ENCODE results near the gene RAB11FIP4. TPM values are rescaled to one million over a fixed set of nuclear protein-coding genes. Genes with fewer than 3 reads are reported as not detected.

The RAB11FIP4 gene
- total RNA-seq, 1 donor from 2014 or later: 21.2 TPM

DNA sequence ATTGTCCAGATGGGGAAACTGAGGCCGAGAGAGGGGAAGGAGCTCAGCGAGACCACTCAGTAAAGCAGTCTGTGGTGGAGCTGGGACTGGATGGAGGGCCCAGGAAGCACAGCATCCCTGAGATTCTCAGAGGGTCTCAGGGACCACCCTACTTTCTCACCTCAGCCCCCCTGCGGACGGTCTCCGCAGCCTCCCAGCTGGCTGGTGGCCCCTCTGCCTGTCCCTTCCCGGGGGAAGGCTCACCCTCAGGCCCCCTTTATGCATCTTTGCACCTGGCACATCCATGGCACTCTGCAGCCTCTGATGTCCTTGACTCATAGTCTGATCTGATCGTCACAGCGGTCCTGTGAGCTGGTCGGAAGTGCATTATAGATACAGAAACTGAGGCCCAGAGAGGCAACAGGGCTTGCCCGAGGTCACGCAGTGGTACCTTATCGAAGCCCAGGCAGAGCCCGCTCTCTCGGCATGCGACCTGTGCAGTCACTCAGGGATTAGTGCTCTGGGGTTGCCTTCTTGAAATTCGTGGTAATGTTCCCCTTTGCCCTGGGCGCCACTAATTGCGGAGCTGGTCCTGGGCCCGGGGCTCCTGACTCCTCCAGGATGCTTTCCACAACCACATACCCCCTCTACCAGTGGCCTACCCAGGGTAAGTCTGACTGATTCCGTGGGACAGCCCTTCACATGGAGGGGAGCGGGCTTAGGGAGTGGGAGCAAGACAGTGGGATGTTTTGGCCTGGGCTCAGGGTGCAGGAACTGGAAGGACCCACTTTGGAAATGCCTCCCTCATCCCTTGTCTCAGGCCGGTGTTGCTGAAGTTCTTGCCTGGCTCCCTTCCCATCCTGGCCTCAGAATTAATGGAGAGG lies 24.4 kb downstream of the RAB11FIP4 start:
- TF ChIP-seq, protein P1, sequence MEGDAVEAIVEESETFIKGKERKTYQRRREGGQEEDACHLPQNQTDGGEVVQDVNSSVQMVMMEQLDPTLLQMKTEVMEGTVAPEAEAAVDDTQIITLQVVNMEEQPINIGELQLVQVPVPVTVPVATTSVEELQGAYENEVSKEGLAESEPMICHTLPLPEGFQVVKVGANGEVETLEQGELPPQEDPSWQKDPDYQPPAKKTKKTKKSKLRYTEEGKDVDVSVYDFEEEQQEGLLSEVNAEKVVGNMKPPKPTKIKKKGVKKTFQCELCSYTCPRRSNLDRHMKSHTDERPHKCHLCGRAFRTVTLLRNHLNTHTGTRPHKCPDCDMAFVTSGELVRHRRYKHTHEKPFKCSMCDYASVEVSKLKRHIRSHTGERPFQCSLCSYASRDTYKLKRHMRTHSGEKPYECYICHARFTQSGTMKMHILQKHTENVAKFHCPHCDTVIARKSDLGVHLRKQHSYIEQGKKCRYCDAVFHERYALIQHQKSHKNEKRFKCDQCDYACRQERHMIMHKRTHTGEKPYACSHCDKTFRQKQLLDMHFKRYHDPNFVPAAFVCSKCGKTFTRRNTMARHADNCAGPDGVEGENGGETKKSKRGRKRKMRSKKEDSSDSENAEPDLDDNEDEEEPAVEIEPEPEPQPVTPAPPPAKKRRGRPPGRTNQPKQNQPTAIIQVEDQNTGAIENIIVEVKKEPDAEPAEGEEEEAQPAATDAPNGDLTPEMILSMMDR (IDR thresholded peaks at IDR 0.05; ENCODE audit: unreplicated experiment): no peak
- H3K27me3 Mint-ChIP-seq (ENCODE audit: low read depth): peaks cover 18% of the 10 kb centered on the region
- no peaks in the 10 kb centered on the region for H3K36me3 Mint-ChIP-seq
- no peak overlapping the region for H3K27ac Mint-ChIP-seq
- DNase-seq (ENCODE audit: low spot score in 2 of 2, unreplicated experiment in 2 of 2): no peak
- no peaks in the 10 kb centered on the region for H3K4me1 Mint-ChIP-seq
- no peaks in the 10 kb centered on the region for H3K9me3 Mint-ChIP-seq
- H3K4me3 Mint-ChIP-seq: no peak overlapping the region

DNA sequence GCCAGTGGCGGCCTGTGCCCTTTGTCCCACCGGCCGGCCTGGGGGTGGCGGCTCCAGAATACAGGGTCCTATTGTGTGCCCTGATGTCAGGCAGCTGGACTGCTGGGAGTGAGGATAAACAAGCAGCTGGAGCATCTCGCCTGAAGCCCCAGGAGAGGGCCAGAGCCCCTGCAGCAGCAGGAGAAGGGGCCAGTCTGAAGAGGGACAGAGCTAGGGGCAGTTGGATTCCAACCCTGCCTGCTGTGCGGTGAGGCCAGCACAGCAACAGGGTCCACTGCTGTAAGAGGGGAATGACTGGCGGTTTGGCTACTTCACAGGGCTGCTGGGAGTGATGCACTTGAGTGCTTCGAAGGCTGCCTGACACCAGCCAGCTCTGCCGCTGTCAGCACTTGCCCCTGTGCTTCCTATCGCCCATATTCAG lies 25.0 kb downstream of the RAB11FIP4 start:
- Mint-ChIP-seq H3K36me3 (no peaks in the 10 kb centered on the region), H3K27ac (no peak overlapping the region), H3K4me3 (no peak overlapping the region), H3K4me1 (no peaks in the 10 kb centered on the region), H3K27me3 (ENCODE audit: low read depth) (peaks cover 18% of the 10 kb centered on the region), H3K9me3 (no peaks in the 10 kb centered on the region)
- TF ChIP-seq, protein P1 (IDR thresholded peaks at IDR 0.05; ENCODE audit: unreplicated experiment): no peak
- DNase-seq (ENCODE audit: low spot score in 2 of 2, unreplicated experiment in 2 of 2): no peak

DNA sequence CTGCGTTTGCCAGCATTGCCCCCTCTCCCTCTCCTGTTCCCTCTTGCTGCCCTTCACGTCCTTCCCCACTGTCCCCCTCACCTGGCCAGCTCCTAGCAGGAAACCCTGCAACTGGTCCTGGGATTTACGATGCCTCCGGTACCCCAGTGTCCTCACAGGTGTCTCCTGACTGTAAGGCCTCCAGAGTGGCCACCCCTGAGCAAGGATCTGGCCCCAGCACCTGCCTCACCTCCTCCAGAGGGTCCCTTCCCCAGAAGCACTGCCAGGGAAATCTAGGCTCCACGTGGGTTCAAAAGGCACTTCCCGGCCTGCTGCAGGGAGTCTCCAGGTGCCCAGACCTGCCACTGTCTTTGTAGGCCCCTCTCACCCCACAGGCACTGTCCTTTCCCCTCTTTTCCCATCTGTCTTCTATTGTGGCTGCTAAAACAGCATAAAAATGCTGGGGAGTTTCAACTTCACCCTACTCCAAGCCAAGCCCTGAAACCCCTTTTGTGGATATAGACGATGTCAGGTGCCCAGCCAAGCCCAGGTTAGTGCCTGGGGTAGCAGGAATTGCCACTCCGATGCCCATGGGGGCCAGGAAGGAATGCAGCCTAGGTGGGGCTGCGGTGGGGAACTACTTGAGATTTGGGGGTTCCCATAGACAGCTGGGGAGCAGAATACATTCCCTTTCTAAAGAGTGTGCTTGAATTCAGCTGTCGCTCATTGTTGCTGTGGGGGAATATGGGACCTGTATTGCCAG lies 25.7 kb downstream of the RAB11FIP4 start:
- TF ChIP-seq, protein P1 (IDR thresholded peaks at IDR 0.05; ENCODE audit: unreplicated experiment): no peak
- H3K27me3 Mint-ChIP-seq (ENCODE audit: low read depth): peaks cover 18% of the 10 kb centered on the region
- DNase-seq (ENCODE audit: low spot score in 2 of 2, unreplicated experiment in 2 of 2): no peak
- no peaks in the 10 kb centered on the region for H3K4me1 Mint-ChIP-seq
- peaks cover 1% of the 10 kb centered on the region for H3K9me3 Mint-ChIP-seq
- no peak overlapping the region for H3K27ac Mint-ChIP-seq
- no peak overlapping the region for H3K4me3 Mint-ChIP-seq
- no peaks in the 10 kb centered on the region for H3K36me3 Mint-ChIP-seq

DNA sequence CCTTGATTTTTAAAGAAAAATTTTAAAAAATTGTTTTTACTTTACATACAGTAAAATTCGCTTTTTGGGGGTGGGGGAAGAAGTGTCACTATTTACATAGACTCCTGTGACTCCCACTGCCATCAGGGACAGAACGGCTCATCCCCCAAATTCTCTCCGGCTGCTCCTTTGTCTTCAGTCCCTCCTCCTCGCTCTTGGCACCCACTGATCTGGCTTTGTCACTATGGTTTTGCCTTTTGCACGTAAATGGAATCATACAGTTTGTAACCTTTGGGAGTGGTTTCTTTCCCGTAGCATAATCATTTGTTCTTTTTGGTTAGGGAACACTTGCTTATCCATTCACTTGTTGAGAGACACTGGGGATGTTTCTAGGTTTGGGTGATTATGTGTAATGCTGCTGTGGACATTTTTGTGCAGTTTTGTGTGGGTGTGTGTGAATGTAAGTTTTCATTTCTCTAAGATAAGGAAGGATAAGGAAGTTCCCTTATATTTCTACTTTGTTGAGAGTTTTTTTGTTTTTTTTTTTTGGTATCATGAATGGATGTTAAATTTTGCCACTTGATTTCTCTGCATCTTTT lies 27.4 kb downstream of the RAB11FIP4 start:
- H3K9me3 Mint-ChIP-seq: peaks cover 4% of the 10 kb centered on the region
- no peak overlapping the region for H3K27ac Mint-ChIP-seq
- H3K4me1 Mint-ChIP-seq: no peaks in the 10 kb centered on the region
- peaks cover 2% of the 10 kb centered on the region for H3K36me3 Mint-ChIP-seq
- no peak overlapping the region for H3K4me3 Mint-ChIP-seq
- DNase-seq (ENCODE audit: low spot score in 2 of 2, unreplicated experiment in 2 of 2): no peak
- peaks cover 13% of the 10 kb centered on the region for H3K27me3 Mint-ChIP-seq (ENCODE audit: low read depth)
- TF ChIP-seq, protein P1 (IDR thresholded peaks at IDR 0.05; ENCODE audit: unreplicated experiment): no peak

DNA sequence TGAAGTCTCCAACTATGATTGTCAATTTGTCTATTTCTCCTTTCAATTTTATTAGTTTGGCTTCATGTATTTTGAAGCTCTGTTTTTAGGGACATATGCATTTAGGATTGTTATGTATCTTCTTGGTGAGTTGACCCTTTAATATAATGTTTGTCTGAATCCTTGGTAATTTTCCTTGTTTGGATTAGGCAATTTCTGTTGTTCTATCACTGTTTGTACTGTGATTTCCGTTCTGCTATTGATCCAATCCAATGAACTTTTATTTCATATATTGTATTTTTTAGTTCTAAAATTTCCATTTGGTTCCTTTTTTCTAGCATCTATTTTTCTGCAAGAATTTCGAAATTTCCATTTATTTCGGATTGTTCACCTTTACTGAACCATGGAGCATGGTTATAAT lies 31.0 kb downstream of the RAB11FIP4 start:
- Mint-ChIP-seq H3K9me3 (peaks cover 4% of the 10 kb centered on the region), H3K27ac (no peak overlapping the region), H3K36me3 (peaks cover 2% of the 10 kb centered on the region), H3K27me3 (ENCODE audit: low read depth) (peaks cover 14% of the 10 kb centered on the region), H3K4me1 (peaks cover 6% of the 10 kb centered on the region), H3K4me3 (no peak overlapping the region)
- TF ChIP-seq, protein P1 (IDR thresholded peaks at IDR 0.05; ENCODE audit: unreplicated experiment): no peak
- DNase-seq (ENCODE audit: low spot score in 2 of 2, unreplicated experiment in 2 of 2): no peak
